MCF 10A (cell line): ENCODE results near the gene MED27. TPM values are rescaled to one million over a fixed set of nuclear protein-coding genes. Genes with fewer than 3 reads are reported as not detected.

ENCODE experiments used
- BruUV-seq: library from RNA; stranded (reverse); fragments of 400-500 nt; replicated peaks from 2 replicates; lab custom pipeline; 2021; lab: Mats Ljungman, UMichigan
- CTCF ChIA-PET: fragments of 300-600 bp; sonication (Branson Sonifier 250); formaldehyde crosslinking; extraction: SDS; loops from one replicate; lab custom pipeline; 2021; ENCODE audit warnings: antibody characterized with exemption, inconsistent platforms; lab: Yijun Ruan, JAX
- POLR2A ChIA-PET: fragments of 300-600, 350-650 bp; sonication (Branson Sonifier 250); formaldehyde crosslinking; extraction: SDS; loops from one replicate; lab custom pipeline; 2020; ENCODE audit warnings: antibody characterized with exemption, inconsistent platforms; lab: Yijun Ruan, JAX
- DNase-seq: peaks from one replicate; pipeline ENCODE4 v3.0.0-alpha.2; 2018; ENCODE audit not compliant: unreplicated experiment
- H3K27ac Mint-ChIP-seq: one replicate; pipeline ENCODE4 v1.8.0; 2022; ENCODE audit warnings: mild to moderate bottlenecking, low read depth, mixed read lengths; ENCODE audit not compliant: unreplicated experiment
- H3K27me3 Mint-ChIP-seq: one replicate; pipeline ENCODE4 v1.8.0; 2022; ENCODE audit warnings: mixed read lengths; ENCODE audit not compliant: insufficient read depth, unreplicated experiment
- H3K36me3 Mint-ChIP-seq: one replicate; pipeline ENCODE4 v1.8.0; 2022; ENCODE audit warnings: mild to moderate bottlenecking, moderate library complexity, mixed read lengths; ENCODE audit not compliant: insufficient read depth, unreplicated experiment
- H3K4me1 Mint-ChIP-seq: one replicate; pipeline ENCODE4 v1.8.0; 2022; ENCODE audit warnings: mixed read lengths; ENCODE audit not compliant: insufficient read depth, unreplicated experiment
- H3K4me3 Mint-ChIP-seq: one replicate; pipeline ENCODE4 v1.8.0; 2022; ENCODE audit warnings: mild to moderate bottlenecking, moderate library complexity, mixed read lengths; ENCODE audit not compliant: unreplicated experiment
- H3K9me3 Mint-ChIP-seq: one replicate; pipeline ENCODE4 v1.8.0; 2022; ENCODE audit warnings: mixed read lengths; ENCODE audit not compliant: unreplicated experiment
- CTCF ChIP-seq: fragments of 200-600 bp; IDR thresholded peaks from one replicate; pipeline ENCODE4 v1.8.0; 2022; ENCODE audit warnings: antibody characterized with exemption, mild to moderate bottlenecking; ENCODE audit not compliant: unreplicated experiment
- intact Hi-C: fragments of 100-400 bp; cut with micrococcal nuclease; formaldehyde crosslinking; loops from 2 replicates; pipeline ENCODE4 v1.14.1; 2022
- total RNA-seq: library from RNA; stranded (reverse); gene quantifications from 2 replicates; pipeline ENCODE4 v1.2.3, GENCODE V29; 2022

Gene MED27
- total RNA-seq, 1 experiment from 2014 or later: 34.3 TPM

- TF ChIP-seq CTCF: no peak
- peaks cover 10% of the 10 kb centered on the region for H3K4me1 Mint-ChIP-seq
- peaks cover 4% of the 10 kb centered on the region for H3K36me3 Mint-ChIP-seq
- intact Hi-C loops: no loop called here
- H3K27me3 Mint-ChIP-seq: peaks cover 15% of the 10 kb centered on the region
- DNase-seq: no peak
- no peaks in the 10 kb centered on the region for H3K9me3 Mint-ChIP-seq
- ChIA-PET POLR2A (no interaction called here), CTCF (interaction anchor here (0.6 kb wide), 1 partner anchor 242 kb away, joined by 3 read pairs; no protein-coding TSS in a partner anchor)
- no peak overlapping the region for H3K4me3 Mint-ChIP-seq
- no TSS peak for BruUV-seq
- no peak overlapping the region for H3K27ac Mint-ChIP-seq
Measured at GRCh38 chr9:131836607-131837315, 242.9 kb downstream of the MED27 start.

GRCh38 chr9:131836021-131836420, 243.6 kb downstream of the MED27 start:
- Mint-ChIP-seq H3K4me1 (peaks cover 10% of the 10 kb centered on the region), H3K36me3 (peaks cover 4% of the 10 kb centered on the region), H3K27me3 (peaks cover 15% of the 10 kb centered on the region), H3K27ac (no peak overlapping the region), H3K9me3 (no peaks in the 10 kb centered on the region), H3K4me3 (no peak overlapping the region)
- ChIA-PET CTCF (interaction anchor here (0.6 kb wide), 1 partner anchor 243 kb away, joined by 3 read pairs; no protein-coding TSS in a partner anchor), POLR2A (no interaction called here)
- TF ChIP-seq CTCF: no peak
- no peak for DNase-seq
- intact Hi-C loops: no loop called here
- BruUV-seq: no TSS peak

- Mint-ChIP-seq H3K27me3 (peaks cover 15% of the 10 kb centered on the region), H3K9me3 (no peaks in the 10 kb centered on the region), H3K4me1 (peaks cover 10% of the 10 kb centered on the region), H3K27ac (no peak overlapping the region), H3K4me3 (no peak overlapping the region), H3K36me3 (peaks cover 4% of the 10 kb centered on the region)
- ChIA-PET CTCF (interaction anchor here (0.6 kb wide), 1 partner anchor 459 kb away, joined by 3 read pairs; no protein-coding TSS in a partner anchor), POLR2A (no interaction called here)
- DNase-seq: no peak
- no TSS peak for BruUV-seq
- intact Hi-C loops: no loop called here
- TF ChIP-seq CTCF: no peak
Measured at GRCh38 chr9:131835151-131835910, 244.3 kb downstream of the MED27 start.

GRCh38 chr9:131834721-131835120, 244.9 kb downstream of the MED27 start:
- H3K9me3 Mint-ChIP-seq: no peaks in the 10 kb centered on the region
- ChIA-PET CTCF (interaction anchor here (0.6 kb wide), 1 partner anchor 459 kb away, joined by 3 read pairs; no protein-coding TSS in a partner anchor), POLR2A (no interaction called here)
- peaks cover 5% of the 10 kb centered on the region for H3K4me1 Mint-ChIP-seq
- H3K27ac Mint-ChIP-seq: no peak overlapping the region
- intact Hi-C loops: no loop called here
- H3K27me3 Mint-ChIP-seq: peaks cover 15% of the 10 kb centered on the region
- peaks cover 4% of the 10 kb centered on the region for H3K36me3 Mint-ChIP-seq
- no TSS peak for BruUV-seq
- TF ChIP-seq CTCF: no peak
- H3K4me3 Mint-ChIP-seq: no peak overlapping the region
- DNase-seq: no peak
